ENCODE data around the gene CDC42EP3. TPM values are rescaled to one million over a fixed set of nuclear protein-coding genes. Genes with fewer than 3 reads are reported as not detected.

The CDC42EP3 gene
- total and polyA plus RNA-seq, 9 donors = 17.0 to 36.6 (median 26.7) TPM

DNA sequence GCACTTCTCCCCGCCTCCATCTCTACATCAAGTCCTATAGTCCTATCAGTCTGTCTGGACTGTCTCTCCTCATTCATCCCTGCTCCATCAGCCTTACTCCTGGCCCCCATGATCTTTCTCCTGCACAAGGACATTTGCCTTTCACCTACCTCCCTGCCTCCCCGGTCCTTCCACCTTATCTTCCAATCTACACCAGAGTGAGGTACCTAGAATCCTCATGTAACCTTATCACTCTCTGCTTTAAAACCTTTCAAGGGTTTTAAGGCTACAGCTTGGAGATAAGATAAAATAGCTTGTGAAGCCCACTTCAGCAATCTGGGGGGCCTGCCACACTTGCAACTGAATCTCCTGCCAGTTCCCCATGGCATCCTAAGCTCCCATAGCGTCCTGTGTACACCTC lies 12.8 kb downstream of the CDC42EP3 start:
- Histone ChIP-seq H3K4me3 (ENCODE audit: low read length) (no peak overlapping the region), H3K36me3 (ENCODE audit: control insufficient read depth, insufficient read depth, low read length) (peaks cover 5% of the 10 kb centered on the region), H3K27ac (ENCODE audit: low read length) (no peak overlapping the region), H3K27me3 (ENCODE audit: control insufficient read depth, insufficient read depth, low read length) (no peaks in the 10 kb centered on the region), H3K4me1 (ENCODE audit: control insufficient read depth, insufficient read depth, low read length) (peaks cover 23% of the 10 kb centered on the region), H3K9me3 (replicated peaks; ENCODE audit: control insufficient read depth, low read depth, low read length) (no peaks in the 10 kb centered on the region)
- 70% methylated on average over 2 of the region's 3 CpGs for WGBS (ENCODE audit: insufficient coverage)
- no peak for DNase-seq

DNA sequence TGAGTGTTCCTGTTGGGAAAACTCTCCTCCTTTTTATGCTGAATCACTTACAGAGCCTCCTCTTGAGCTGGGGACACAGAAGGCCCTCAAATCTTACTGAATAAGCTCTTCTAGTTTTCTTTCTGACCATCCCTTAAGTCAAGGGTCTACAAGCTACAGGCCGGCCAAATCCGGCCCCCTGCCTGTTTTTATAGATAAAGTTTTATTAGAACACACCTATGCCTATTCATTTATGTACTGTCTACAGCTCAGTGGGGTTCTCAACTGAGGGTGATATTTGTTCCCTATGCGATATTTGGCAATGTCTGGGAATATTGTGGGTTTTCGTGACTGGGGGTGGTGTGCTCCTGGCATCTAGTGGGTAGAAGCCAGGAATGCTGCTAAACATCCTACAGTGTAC lies 14.0 kb downstream of the CDC42EP3 start:
- Histone ChIP-seq H3K36me3 (ENCODE audit: control insufficient read depth, insufficient read depth, low read length) (peaks cover 2% of the 10 kb centered on the region), H3K4me1 (ENCODE audit: control insufficient read depth, insufficient read depth, low read length) (peaks cover 28% of the 10 kb centered on the region), H3K27me3 (ENCODE audit: control insufficient read depth, insufficient read depth, low read length) (no peaks in the 10 kb centered on the region), H3K27ac (ENCODE audit: low read length) (peak overlapping the region; percentile 50), H3K4me3 (ENCODE audit: low read length) (no peak overlapping the region), H3K9me3 (replicated peaks; ENCODE audit: control insufficient read depth, low read depth, low read length) (no peaks in the 10 kb centered on the region)
- DNase-seq = no peak
- WGBS (ENCODE audit: insufficient coverage) = no CpG with 5 or more reads among the region's 4 CpGs

DNA sequence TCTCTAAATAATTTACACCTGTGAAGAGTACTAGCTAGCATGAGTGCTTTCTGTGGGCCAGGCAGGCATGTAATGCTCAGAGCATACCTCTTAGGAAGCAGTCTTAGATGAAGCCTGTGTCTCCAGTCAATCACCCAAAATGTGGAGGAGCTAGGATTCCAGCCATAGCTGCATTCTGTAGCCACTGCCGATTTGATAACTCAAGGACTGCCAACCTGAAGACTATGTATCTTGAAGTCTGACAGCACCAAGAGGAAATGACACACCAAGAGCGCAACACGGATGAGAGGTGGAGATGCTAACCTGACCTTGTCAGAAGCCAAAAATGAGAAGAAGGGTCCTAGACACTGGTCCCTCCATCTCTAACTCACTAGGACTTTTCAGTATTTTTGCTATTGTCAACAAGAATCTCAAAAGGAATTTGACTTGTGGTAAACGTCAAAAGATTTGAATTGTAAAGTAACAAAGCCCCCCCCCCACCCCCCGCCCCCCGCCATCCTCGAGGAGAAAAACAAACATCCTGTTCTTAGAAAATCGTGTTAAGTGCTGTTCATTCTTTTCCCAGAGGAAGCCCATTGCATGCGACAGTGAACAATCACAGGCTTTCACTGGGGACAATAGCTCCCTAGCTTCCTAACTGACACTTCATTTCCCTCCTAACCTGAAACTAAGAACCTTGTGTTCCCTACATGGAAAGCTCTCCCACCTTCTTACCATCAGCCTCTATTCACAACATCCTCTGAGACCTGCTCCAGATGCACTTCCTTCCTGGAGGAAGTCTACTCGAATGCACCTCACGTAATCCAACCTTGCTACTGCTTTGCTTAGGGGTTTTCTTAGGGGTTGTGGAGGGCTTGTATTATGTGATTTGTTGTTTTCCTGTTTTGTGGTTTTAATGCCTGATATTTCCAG lies 14.7 kb downstream of the CDC42EP3 start:
- Histone ChIP-seq H3K27me3 (ENCODE audit: control insufficient read depth, insufficient read depth, low read length) (no peaks in the 10 kb centered on the region), H3K4me1 (ENCODE audit: control insufficient read depth, insufficient read depth, low read length) (peaks cover 32% of the 10 kb centered on the region), H3K4me3 (ENCODE audit: low read length) (no peak overlapping the region), H3K36me3 (ENCODE audit: control insufficient read depth, insufficient read depth, low read length) (peaks cover 2% of the 10 kb centered on the region), H3K27ac (ENCODE audit: low read length) (peak overlapping the region; percentile 50), H3K9me3 (replicated peaks; ENCODE audit: control insufficient read depth, low read depth, low read length) (no peaks in the 10 kb centered on the region)
- peak; percentile 61 for DNase-seq
- WGBS (ENCODE audit: insufficient coverage) = 74% methylated on average over 3 of the region's 11 CpGs

DNA sequence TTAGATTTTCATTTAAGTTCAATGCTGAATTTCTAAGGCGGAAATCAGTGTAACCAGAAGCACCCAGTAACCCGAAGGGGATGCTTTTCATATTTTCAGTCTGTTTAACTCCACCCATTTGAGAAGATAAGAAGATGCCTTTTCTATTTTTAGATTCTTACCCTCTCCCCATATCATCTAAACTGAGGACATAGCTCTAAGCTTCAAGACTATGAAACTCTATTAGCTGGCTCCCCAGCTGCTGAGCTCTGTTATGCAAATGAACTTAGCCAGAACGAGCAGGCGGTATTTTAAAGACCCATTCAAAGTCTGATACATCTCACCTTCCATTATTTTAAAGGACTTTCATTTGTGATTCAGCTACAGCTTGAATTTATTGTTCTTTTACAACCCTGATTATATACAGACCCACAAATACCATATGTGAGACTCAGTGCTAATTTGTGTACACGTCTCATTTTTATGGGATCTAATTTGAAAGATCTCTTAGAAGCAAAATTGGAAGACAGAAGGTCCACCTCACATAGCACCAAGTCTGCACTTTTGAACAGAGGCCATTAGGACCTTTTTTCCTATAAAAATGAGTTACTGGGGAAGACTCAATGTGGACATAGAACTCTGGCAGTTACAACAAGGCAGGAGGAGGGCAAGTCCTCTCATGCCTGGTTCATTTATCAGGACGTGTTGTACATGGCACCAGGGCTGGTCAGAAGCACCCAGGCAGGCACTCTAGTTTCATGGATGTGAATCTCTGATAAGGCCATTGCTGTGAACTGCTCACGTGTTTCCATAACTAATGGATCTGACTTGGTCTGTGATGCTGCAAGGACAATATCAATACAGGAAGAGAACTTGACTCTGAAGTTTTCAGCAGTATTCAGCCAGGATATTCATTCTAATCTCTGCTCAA lies 16.3 kb downstream of the CDC42EP3 start:
- Histone ChIP-seq H3K9me3 (replicated peaks; ENCODE audit: control insufficient read depth, low read depth, low read length) (no peaks in the 10 kb centered on the region), H3K27me3 (ENCODE audit: control insufficient read depth, insufficient read depth, low read length) (no peaks in the 10 kb centered on the region), H3K4me1 (ENCODE audit: control insufficient read depth, insufficient read depth, low read length) (peaks cover 42% of the 10 kb centered on the region), H3K36me3 (ENCODE audit: control insufficient read depth, insufficient read depth, low read length) (peaks cover 2% of the 10 kb centered on the region), H3K27ac (ENCODE audit: low read length) (peak overlapping the region; percentile 81), H3K4me3 (ENCODE audit: low read length) (no peak overlapping the region)
- WGBS (ENCODE audit: insufficient coverage) = 51% methylated on average over 4 of the region's 7 CpGs
- peak; percentile 49 for DNase-seq

DNA sequence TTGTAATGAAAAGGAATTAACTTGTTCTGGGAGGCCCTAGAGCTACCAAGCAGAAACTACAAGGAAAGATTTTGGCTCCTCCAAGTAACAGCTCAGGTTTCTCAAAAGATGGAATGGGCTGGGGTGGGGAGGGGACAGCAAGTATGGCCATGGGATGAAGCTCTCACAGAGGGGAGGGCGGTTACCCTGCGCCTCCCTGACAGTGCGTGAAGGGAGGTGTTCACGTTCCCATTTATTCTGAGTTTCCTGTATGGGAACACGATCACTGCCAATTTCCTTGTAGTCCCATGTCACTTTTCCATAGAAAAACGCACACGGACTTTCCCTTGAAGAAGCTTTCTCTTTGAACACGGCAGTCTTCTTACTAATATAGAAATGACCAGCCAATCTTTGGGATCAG lies 17.0 kb downstream of the CDC42EP3 start:
- Histone ChIP-seq H3K36me3 (ENCODE audit: control insufficient read depth, insufficient read depth, low read length) (peaks cover 2% of the 10 kb centered on the region), H3K27ac (ENCODE audit: low read length) (peak overlapping the region; percentile 81), H3K4me1 (ENCODE audit: control insufficient read depth, insufficient read depth, low read length) (peaks cover 45% of the 10 kb centered on the region), H3K9me3 (replicated peaks; ENCODE audit: control insufficient read depth, low read depth, low read length) (no peaks in the 10 kb centered on the region), H3K4me3 (ENCODE audit: low read length) (no peak overlapping the region), H3K27me3 (ENCODE audit: control insufficient read depth, insufficient read depth, low read length) (no peaks in the 10 kb centered on the region)
- DNase-seq = no peak
- WGBS (ENCODE audit: insufficient coverage) = 45% methylated on average over 7 of the region's 8 CpGs

DNA sequence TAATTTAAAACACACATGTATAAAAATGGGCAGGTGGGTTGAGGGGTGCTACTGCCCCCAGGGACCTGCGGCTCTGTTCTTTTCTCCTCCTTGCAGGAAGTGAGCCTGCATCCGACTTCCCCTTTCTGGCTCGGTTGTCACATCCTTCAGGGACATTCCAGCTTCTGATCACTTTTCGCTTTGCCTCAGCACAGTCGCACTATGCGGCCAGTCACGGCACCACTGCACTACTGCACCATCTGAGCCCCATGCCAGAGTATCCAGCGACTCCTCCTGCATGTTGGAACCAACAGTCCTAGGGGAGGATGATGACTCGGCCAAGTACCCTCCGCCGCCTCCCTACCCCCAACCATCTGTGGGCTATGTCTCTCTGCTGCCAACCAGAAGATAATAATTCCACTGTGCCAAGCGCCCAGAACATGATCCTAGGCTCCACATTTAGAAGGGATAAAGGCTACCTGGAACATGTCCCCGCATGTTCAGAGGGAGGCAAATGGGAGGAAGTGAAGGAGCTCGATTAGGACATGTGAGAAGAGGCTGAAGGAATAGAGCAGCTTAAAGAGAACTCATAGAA lies 17.6 kb downstream of the CDC42EP3 start:
- no peak overlapping the region for H3K4me3 ChIP-seq (ENCODE audit: low read length)
- peak; percentile 51 for DNase-seq

DNA sequence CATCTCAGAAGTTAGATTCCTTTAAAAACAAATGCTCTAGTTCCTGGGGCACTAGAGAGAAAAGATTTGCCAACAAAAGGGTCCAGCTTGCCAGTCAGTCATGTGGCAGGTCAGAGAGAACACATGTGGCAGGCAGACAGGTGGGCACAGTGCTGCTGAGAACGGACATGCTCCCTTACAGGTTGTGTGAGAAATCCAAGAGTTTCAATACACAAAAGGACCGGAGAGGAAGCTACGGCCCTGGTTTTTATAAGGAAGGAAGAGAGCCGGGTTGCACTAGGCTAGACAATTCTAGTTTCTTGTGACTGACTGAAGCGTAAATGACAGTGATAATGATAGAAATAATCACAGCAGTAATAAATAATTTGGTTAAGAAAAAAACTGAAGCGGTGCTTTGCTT lies 18.3 kb downstream of the CDC42EP3 start:
- H3K9me3 ChIP-seq (replicated peaks; ENCODE audit: control insufficient read depth, low read depth, low read length) = no peaks in the 10 kb centered on the region
- no peak overlapping the region for H3K4me3 ChIP-seq (ENCODE audit: low read length)
- no peak for DNase-seq
- H3K27me3 ChIP-seq (ENCODE audit: control insufficient read depth, insufficient read depth, low read length) = no peaks in the 10 kb centered on the region
- H3K36me3 ChIP-seq (ENCODE audit: control insufficient read depth, insufficient read depth, low read length) = peaks cover 2% of the 10 kb centered on the region
- WGBS (ENCODE audit: insufficient coverage) = 57% methylated on average over 4 of the region's 6 CpGs
- no peak overlapping the region for H3K27ac ChIP-seq (ENCODE audit: low read length)
- H3K4me1 ChIP-seq (ENCODE audit: control insufficient read depth, insufficient read depth, low read length) = peaks cover 59% of the 10 kb centered on the region

More for the DNA sequence above, 17.6 kb downstream of the CDC42EP3 start:
- no peaks in the 10 kb centered on the region for H3K27me3 ChIP-seq (ENCODE audit: control insufficient read depth, insufficient read depth, low read length)
- peaks cover 51% of the 10 kb centered on the region for H3K4me1 ChIP-seq (ENCODE audit: control insufficient read depth, insufficient read depth, low read length)
- peaks cover 2% of the 10 kb centered on the region for H3K36me3 ChIP-seq (ENCODE audit: control insufficient read depth, insufficient read depth, low read length)
- peak overlapping the region; percentile 81 for H3K27ac ChIP-seq (ENCODE audit: low read length)
- WGBS (ENCODE audit: insufficient coverage) = 51% methylated on average over 9 of the region's 14 CpGs
- H3K9me3 ChIP-seq (replicated peaks; ENCODE audit: control insufficient read depth, low read depth, low read length) = no peaks in the 10 kb centered on the region

DNA sequence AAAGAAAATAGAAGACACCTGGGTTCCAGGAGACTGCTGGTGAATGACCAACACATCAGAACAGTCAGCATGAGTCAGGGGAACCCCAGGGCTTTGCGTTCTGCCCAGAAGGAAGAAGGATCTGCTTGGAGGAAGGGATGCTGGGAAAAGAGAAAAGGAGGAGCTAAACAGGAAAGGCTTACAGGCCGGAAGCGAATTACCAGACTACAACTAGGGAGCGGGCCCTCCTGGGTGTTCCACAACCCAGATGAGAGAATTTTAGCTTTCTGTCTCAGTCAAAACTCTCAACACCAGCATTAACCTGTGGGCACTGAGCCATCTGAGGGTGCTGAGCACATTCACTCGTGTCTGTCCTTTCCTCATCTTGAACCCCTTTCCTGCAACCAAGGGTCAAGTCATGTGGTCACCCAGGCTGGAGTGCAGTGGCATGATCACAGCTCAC lies 19.2 kb downstream of the CDC42EP3 start:
- DNase-seq = no peak
- Histone ChIP-seq H3K4me3 (ENCODE audit: low read length) (no peak overlapping the region), H3K4me1 (ENCODE audit: control insufficient read depth, insufficient read depth, low read length) (peaks cover 65% of the 10 kb centered on the region), H3K27me3 (ENCODE audit: control insufficient read depth, insufficient read depth, low read length) (no peaks in the 10 kb centered on the region), H3K36me3 (ENCODE audit: control insufficient read depth, insufficient read depth, low read length) (peaks cover under 1% of the 10 kb centered on the region), H3K9me3 (replicated peaks; ENCODE audit: control insufficient read depth, low read depth, low read length) (peaks cover 4% of the 10 kb centered on the region), H3K27ac (ENCODE audit: low read length) (no peak overlapping the region)
- 89% methylated on average over 5 of the region's 5 CpGs for whole genome bisulfite sequencing (ENCODE audit: insufficient coverage)

DNA sequence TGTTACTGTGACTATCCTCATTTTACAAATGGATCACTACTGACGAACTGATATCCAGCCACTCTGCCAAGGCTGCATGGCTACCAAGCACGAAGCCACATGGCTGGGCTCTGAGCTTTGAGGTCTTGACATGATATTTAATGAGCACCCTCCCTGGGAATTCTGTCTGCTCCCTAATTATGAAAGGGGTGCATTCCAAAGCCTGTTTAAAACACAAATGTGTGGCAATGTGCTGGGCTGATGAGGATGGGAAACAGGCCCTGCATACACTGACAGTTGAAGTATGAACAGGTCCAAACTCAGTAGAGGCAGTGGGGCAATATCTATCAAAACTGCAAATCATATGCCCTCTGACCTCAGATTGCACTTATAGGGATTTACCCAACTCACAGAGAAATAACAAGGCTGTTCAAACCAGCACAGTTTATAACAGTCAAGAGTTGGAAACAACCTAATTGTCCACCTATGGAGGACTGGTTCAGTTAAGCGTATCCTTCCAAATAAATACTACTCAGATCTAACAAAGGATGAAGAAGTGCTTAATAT lies 20.8 kb downstream of the CDC42EP3 start:
- Histone ChIP-seq H3K36me3 (ENCODE audit: control insufficient read depth, insufficient read depth, low read length) (peaks cover 7% of the 10 kb centered on the region), H3K4me1 (ENCODE audit: control insufficient read depth, insufficient read depth, low read length) (peaks cover 55% of the 10 kb centered on the region), H3K9me3 (replicated peaks; ENCODE audit: control insufficient read depth, low read depth, low read length) (peaks cover 4% of the 10 kb centered on the region), H3K27ac (ENCODE audit: low read length) (no peak overlapping the region), H3K4me3 (ENCODE audit: low read length) (no peak overlapping the region), H3K27me3 (ENCODE audit: control insufficient read depth, insufficient read depth, low read length) (no peaks in the 10 kb centered on the region)
- no peak for DNase-seq
- 94% methylated on average over 2 of the region's 3 CpGs for WGBS (ENCODE audit: insufficient coverage)
